HEK293 (cell line): ENCODE data around the gene SETD1B.

Experiments
- RBAK ChIP-seq: fragments of 450-650 bp; formaldehyde crosslinking; IDR thresholded peaks from 2 replicates; pipeline ENCODE4 v1.5.1; 2016; ENCODE audit warnings: missing biosample characterization, missing genetic modification characterization
- ZBTB7A ChIP-seq: fragments of 450-650 bp; formaldehyde crosslinking; IDR thresholded peaks from 2 replicates; pipeline ENCODE4 v1.5.1; 2016; ENCODE audit warnings: low read depth, missing biosample characterization, missing genetic modification characterization
- ZNF24 ChIP-seq: fragments of 450-650 bp; formaldehyde crosslinking; IDR thresholded peaks from 2 replicates; pipeline ENCODE4 v1.5.1; 2016; ENCODE audit warnings: missing biosample characterization, missing genetic modification characterization
- ZNF473 ChIP-seq: fragments of 450-650 bp; formaldehyde crosslinking; IDR thresholded peaks from 2 replicates; pipeline ENCODE4 v1.5.1; 2017; ENCODE audit warnings: missing biosample characterization, missing genetic modification characterization
- ZNF529 ChIP-seq: fragments of 450-650 bp; formaldehyde crosslinking; IDR thresholded peaks from 2 replicates; pipeline ENCODE4 v1.5.1; 2017; ENCODE audit warnings: missing genetic modification characterization, missing biosample characterization; ENCODE audit not compliant: insufficient replicate concordance
- ZNF621 ChIP-seq: fragments of 450-650 bp; formaldehyde crosslinking; IDR thresholded peaks from 2 replicates; pipeline ENCODE4 v1.5.1; 2017; ENCODE audit warnings: missing biosample characterization, missing genetic modification characterization
- ZNF658 ChIP-seq: fragments of 450-650 bp; formaldehyde crosslinking; IDR thresholded peaks from 2 replicates; pipeline ENCODE4; 2016; ENCODE audit warnings: missing biosample characterization, missing genetic modification characterization
- TF ChIP-seq, protein P1 (sequence below): fragments of 450-650 bp; formaldehyde crosslinking; IDR thresholded peaks from 2 replicates; pipeline ENCODE4 v1.5.1; 2016; ENCODE audit warnings: missing biosample characterization, missing genetic modification characterization

DNA sequence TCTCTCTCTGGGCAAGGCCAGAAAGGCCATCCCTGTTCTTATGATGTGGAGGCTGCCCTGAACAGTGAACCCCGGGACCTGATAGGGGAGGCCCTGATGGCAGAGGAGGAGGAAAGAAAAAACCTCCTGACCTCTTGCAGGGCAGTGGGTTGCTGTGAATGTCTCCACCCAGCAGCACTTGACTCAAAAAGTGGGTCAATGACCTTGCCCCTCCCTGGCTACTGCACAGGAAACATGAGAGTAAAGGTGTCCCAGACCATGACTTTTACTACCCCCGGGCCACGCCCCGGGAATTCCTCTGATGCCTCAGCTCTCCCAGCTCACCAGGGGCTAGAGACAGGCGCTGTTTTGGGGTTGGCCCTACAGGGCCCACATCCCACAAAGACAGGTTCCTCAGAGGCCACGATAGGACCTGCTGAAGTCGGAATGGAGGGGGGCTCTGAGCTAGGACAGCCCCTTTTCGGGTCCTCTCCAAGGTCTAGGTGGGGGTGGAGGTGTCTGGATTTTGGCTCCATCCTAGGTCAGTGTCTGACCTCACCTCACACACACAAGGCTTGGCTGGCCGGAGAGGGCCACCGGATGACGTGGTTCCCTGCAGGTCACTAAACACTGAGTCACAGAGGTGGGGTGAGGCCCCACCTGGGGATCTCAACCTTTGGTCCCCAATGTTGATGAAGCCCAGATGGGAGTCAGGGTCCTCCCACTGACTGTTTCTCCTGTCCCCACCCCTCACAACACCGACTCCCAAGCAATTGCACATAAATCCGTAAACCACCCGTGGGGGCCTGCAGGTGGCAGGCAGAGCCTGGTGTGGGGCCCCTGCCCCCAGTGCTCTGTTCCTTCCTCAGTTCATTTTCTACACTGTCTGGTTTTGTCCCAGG is 11.9 kb upstream of the SETD1B start:
- no peak for TF ChIP-seq ZNF529 (tag by site-specific recombination)
- TF ChIP-seq, protein P1, sequence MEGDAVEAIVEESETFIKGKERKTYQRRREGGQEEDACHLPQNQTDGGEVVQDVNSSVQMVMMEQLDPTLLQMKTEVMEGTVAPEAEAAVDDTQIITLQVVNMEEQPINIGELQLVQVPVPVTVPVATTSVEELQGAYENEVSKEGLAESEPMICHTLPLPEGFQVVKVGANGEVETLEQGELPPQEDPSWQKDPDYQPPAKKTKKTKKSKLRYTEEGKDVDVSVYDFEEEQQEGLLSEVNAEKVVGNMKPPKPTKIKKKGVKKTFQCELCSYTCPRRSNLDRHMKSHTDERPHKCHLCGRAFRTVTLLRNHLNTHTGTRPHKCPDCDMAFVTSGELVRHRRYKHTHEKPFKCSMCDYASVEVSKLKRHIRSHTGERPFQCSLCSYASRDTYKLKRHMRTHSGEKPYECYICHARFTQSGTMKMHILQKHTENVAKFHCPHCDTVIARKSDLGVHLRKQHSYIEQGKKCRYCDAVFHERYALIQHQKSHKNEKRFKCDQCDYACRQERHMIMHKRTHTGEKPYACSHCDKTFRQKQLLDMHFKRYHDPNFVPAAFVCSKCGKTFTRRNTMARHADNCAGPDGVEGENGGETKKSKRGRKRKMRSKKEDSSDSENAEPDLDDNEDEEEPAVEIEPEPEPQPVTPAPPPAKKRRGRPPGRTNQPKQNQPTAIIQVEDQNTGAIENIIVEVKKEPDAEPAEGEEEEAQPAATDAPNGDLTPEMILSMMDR (tag by site-specific recombination): no peak
- no peak for TF ChIP-seq RBAK (tag by site-specific recombination)
- no peak for TF ChIP-seq ZBTB7A (tag by site-specific recombination)
- TF ChIP-seq ZNF24 (tag by site-specific recombination): no peak
- TF ChIP-seq ZNF658 (tag by site-specific recombination): no peak
- no peak for TF ChIP-seq ZNF621 (tag by site-specific recombination)
- no peak for TF ChIP-seq ZNF473
